Prostate gland (tissue), 2 donors: ENCODE results near the gene FAM170B.

Experiments
- POLR2A ChIP-seq: fragments of 450-650 bp; IDR thresholded peaks from one replicate; pipeline ENCODE4 v1.6.1; 2016; ENCODE audit warnings: antibody characterized with exemption, mild to moderate bottlenecking
- POLR2AphosphoS5 ChIP-seq: sonication (generic); formaldehyde crosslinking; IDR thresholded peaks from one replicate; pipeline ENCODE4 v1.6.1; 2017; ENCODE audit warnings: antibody characterized with exemption
- TF ChIP-seq, protein P1 (sequence below), 4 experiments: fragments of 200-600 bp in 2 of 4; fragments of 450-650 bp in 2 of 4; sonication (generic) in 2 of 4; IDR thresholded peaks; 1 replicate in 3 of 4; 2 replicates in 1 of 4; pipeline ENCODE4 v1.5.1; 2016 to 2019; ENCODE audit warnings: antibody characterized with exemption in 4 of 4, mild to moderate bottlenecking in 2 of 4, moderate library complexity in 2 of 4

GRCh38 chr10:49091450-49092210 is 42.2 kb downstream of the FAM170B start:
- TF ChIP-seq, protein P1, sequence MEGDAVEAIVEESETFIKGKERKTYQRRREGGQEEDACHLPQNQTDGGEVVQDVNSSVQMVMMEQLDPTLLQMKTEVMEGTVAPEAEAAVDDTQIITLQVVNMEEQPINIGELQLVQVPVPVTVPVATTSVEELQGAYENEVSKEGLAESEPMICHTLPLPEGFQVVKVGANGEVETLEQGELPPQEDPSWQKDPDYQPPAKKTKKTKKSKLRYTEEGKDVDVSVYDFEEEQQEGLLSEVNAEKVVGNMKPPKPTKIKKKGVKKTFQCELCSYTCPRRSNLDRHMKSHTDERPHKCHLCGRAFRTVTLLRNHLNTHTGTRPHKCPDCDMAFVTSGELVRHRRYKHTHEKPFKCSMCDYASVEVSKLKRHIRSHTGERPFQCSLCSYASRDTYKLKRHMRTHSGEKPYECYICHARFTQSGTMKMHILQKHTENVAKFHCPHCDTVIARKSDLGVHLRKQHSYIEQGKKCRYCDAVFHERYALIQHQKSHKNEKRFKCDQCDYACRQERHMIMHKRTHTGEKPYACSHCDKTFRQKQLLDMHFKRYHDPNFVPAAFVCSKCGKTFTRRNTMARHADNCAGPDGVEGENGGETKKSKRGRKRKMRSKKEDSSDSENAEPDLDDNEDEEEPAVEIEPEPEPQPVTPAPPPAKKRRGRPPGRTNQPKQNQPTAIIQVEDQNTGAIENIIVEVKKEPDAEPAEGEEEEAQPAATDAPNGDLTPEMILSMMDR (IDR thresholded peaks at IDR 0.05), result no peak
- no peak for TF ChIP-seq POLR2AphosphoS5
- no peak for TF ChIP-seq POLR2A
